ENCODE data around the gene MSMO1.
A peak's percentile ranks its signal among the peaks of the same experiment; 100 is the strongest.

The MSMO1 gene

DNA sequence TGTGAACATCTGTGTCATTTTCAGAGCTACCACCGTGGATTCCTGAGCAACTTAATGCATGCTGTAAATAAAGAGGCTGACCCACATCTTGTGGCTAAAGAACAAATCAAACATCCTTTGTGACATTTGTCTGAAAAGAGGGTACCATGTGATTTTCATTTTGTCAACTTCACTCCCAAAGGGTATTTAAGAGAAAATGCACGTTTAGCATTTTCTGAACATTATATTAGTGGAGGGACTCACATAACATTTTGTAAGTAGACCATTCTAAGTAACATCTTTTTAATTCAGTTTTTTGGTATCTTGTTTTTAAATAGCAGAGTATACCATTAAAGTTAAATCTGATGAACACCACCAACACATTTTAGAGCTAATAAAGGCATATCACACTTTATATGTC is 34.3 kb downstream of the MSMO1 start:
- DNase-seq = no peak

DNA sequence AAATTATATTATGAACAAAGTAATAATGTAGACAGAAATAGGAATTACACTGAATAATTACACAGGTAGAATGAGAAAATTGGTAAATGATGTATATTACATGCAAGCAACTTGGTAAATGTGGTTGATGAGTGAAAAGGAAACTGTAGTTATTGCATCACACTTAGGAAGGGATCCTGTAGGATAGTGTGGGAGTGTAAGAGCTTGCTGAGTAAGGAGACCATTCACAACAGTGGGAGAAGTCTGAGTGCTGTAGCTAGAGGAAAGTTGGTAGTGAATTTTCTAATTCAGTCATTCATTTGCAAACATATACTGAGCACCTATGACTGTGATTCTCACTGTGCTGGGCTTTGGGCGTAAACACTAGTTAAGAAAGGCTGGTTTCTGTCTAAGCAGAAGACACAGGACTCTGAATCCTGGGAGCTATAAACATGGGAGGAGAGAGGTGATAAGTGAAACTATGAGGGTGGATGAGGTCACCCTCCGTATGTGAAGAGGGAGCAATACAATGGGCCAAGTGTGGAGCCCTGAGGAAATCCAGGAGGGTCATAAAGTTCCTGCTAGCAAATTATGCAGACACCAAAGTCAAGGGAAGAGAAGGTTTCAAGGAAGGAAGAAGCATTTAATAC is 37.1 kb downstream of the MSMO1 start:
- DNase-seq = peak; percentile 45

DNA sequence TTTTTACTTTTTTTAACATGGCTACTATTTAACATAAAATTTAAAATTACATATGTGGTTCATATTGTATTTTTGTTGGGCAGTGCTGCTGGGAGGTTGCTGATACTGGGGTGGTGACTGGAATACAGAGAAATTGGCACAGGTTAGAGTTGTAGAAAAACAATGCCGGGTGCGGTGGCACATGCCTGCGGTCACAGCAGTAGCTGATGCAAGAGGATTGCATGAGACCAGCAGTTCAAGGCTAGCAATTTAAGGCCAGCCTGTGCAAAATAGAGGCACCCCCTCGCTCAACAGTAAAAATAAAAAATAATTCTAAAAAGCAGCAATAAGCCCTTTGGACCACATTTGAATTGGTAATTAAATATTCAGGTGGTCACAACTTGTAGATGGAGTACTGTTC is 39.6 kb downstream of the MSMO1 start:
- no peak for DNase-seq

DNA sequence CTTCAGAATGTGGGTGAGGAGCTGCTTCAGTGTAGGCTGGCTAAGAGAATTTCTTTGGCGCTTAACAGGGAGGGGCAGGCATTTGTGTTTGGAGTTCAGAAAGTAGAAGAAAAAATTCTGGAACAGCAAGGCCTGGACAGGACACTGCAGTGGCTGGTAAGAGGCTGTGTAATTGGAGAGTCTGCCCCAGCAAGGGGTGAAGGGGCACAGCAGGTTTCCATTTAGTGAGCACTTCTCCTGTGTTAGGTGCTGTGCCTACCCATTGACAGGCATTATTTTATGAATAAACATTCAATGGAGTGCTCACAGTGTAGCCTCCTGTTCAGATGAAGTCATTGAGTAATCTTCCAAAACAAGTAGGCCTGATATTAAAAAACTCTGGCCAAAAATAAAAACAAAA is 40.6 kb downstream of the MSMO1 start:
- no peak for DNase-seq

DNA sequence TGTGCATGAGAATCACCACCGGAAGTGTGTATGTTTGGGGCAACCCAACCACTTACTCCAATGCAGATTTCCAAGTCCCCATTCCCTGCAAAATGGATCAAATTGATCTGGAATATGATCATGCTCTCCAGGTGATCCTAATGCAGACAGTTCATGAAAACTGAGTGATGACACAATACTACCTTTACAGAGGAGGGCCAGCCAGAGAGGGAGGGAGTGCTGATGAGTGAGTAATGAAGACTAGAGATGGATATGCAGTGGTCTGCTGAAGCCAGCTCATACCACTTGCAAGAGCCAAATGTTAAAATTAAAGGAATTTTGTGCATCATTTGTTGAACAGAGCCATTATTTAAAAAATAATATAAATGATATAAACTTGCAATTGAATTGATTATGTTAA is 41.1 kb downstream of the MSMO1 start:
- DNase-seq = no peak

DNA sequence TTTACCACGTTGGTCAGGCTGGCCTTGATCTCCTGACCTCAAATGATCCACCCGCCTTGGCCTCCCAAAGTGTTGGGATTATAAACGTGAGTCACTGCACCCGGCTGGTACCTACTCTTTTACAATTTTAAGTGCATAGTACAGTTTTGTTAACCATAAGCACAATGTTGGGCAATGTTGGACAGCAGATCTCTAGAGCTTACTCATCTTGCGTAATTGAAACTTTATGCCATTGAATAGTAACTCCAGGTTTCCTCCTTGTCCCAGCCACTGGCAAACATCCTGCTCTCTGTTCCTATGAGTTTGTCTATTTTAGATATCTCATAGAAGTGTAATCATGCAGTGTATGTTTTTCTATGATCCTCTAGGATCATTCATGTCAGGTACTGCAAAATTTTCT is 42.1 kb downstream of the MSMO1 start:
- no peak for DNase-seq

DNA sequence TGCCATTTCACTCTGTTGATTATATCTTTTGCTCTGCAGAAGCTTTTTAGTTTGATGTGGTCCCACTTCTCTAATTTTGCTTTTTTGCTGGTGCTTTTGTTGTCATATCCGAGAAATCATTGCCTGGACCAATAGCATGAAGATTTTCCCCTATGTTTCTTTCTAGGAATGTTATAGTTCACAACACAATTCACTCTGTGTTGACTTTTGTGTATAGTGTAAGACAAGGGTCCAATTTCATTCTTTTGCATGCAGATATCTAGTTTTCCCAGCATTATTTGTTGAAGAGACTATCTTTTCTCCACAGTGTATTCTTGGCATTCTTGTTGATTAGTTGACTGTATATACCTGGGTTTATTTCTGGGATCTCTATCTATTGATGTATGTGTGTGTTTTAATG is 43.1 kb downstream of the MSMO1 start:
- no peak for DNase-seq

DNA sequence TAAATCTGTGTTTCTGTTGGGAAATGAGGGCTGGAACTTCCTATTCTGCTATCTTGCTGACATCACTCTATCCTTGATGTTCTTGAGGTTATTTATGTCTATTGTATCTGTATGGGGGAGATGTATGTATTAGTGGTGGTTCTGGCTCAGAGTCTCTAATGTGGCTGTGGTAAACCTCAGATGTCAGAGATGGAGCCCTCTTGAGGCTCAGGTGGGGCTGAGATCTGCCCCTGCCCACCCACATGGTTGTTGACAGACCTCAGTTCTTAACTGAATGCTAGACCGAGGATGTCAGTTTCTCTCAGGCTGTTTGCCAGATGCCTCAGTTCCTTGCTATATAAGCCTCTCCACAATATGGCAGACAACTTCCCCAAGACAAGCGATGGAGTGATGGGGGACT is 48.0 kb downstream of the MSMO1 start:
- no peak for DNase-seq

DNA sequence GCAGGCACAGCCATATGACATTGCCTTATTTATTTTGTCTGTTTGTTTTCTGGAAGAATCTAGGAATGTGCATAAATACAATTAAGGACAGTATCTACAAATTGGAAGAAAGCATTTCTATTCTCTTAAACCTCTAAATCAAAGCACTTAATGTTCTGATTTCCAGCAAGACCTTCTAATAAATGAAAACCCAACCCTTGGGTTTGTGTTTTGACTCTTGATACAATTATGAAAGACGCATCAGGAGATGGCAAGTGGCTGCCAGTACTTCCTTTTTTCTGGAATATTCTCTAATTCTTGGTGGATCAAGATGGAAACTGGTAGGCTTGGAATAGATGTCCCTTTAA is 50.9 kb downstream of the MSMO1 start:
- no peak for DNase-seq

DNA sequence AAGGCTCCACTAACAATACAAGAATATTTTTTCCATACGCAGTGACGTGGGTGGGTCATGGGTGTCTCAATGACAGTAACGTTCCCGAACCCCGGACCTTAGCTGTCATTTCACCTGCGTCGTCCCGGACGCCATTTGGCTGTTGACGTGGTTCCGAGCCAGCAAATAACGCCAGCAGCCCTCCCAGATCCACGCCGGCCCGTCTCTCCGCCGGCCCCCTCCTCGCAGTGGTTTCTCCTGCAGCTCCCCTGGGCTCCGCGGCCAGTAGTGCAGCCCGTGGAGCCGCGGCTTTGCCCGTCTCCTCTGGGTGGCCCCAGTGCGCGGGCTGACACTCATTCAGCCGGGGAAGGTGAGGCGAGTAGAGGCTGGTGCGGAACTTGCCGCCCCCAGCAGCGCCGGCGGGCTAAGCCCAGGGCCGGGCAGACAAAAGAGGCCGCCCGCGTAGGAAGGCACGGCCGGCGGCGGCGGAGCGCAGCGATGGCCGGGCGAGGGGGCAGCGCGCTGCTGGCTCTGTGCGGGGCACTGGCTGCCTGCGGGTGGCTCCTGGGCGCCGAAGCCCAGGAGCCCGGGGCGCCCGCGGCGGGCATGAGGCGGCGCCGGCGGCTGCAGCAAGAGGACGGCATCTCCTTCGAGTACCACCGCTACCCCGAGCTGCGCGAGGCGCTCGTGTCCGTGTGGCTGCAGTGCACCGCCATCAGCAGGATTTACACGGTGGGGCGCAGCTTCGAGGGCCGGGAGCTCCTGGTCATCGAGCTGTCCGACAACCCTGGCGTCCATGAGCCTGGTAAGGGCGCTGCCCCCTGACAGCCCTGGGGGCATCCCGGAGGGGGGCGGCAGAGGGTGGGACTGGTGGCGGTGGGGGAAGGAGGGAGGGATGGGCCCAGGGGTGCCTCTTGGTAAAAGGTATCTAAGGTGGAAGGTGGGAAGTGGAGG is 51.5 kb downstream of the MSMO1 start, which contains the start of gene CPE:
CPE (plus strand) TSS at position 264 of the 933 bp plus-strand sequence; CDS start at position 478, 214 bp downstream.
- DNase-seq = peak; percentile 93

DNA sequence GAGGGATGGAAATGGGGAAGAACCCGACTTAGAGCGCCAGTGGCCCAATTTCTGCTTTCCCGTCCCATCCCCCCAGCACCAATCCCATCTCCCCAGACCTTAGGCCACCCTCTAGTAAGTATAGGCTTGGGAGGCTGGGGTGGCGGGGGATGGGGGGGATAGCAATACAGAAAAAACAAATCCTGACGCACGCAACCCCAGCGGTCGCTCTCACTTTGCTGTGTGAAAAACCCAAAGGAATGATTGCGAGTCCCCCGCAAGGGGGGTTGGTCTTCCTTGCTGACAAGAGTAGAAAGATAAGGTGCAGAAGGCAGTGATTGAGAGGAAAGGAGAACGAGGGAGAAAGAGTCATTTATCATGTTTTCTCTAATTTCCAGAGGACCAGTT is 52.2 kb downstream of the MSMO1 start:
- peak; percentile 60 for DNase-seq

DNA sequence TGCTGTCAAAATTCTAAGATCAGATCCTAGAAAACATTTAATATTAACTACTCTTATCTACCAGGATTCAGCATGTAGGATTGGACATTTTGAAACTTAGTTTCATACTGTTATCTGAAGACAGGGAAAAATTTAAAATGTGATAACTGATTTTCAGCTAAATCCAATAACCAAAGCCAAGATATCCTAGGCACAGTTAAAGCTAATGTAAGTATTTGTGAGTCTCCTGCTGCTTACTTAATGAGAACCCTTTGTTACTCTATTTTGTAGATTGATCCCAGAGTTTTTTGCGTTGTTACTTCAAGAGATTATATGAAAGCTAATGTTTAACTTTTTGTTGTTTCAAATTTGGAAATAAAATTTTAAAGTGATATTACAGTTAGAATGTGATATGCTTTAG is 53.3 kb downstream of the MSMO1 start:
- DNase-seq = no peak

DNA sequence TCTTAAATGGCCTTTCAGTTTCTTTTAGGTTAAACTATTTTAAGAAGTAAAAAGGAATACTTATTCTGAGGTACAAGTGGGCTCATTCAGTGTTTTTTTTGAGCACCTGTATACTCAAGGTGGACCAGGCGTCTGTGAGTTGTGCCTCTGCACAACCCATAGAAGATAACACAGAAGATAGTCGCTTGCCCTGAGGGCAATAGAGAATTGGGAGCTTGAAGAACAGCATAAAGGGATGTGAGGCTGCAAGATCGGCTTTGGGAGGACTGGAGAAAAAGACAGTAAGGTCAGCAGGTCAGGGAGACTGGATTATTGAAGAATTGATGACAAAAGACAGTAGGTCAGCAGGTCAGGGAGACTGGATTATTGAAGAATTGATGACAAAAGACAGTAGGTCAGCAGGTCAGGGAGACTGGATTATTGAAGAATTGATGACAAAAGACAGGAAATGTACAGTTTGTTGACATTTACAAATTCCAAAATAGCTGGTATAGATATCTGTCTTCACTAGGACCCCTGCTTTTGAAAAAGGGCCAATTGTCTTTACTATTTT is 54.4 kb downstream of the MSMO1 start:
- peak; percentile 13 for DNase-seq

DNA sequence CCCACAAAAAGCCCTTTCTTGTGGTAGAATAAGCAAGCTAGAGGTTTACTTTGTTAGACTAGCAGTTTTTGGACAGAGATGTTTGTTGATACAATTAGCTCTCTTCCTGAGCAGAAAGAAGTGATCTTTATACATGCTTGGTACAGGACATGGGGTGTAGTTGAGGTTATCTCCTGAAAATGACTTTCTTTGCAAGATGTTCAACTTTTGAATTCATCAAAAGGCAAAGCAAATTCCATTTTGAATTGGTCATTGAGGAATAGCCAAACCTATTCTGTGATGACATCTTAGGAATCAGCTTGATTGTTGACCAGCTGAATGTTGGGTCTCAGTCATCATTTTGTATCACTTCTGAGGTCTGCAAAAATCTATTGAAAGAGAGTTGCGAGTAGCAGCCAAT is 55.2 kb downstream of the MSMO1 start:
- DNase-seq = no peak

DNA sequence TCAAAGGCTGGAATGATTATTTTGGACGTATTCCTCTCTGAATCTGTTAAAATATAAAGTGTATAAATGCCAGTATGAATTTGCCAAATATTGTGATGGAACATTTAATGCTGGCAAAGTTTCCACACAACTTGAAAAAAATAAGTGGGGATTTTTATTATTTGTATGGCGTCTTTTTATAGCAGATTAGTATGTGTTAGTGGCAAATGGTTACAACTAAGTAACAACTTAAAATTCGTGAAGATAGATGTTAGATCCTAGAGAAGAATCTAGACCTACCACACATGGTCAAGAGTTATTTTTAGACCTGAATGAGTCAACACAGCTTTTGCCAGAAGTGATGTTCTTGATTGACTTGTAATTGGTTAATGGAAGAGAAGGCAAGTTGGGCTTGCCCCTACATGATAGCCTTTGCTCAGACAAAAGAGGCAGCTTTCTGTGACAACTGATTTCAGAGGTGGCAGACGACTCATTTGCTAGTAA is 56.2 kb downstream of the MSMO1 start:
- DNase-seq = no peak

DNA sequence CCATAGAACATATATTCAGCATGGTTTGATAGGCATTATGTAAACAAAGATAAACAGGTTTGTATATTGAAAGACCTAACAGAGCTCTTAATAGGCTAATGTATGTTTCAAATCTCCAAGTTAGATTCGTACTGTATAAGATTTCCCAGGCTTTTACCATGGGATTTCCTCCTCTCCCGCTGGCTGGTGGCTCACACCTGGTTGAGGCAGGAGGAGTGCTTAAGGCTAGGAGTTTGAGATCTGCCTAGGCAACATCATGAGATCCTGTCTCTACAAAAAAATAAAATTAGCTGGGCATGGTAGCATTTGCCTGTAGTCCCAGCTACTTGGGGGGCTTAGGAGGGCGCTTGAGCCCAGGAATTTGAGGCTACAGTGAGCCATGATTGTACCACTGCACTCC is 56.7 kb downstream of the MSMO1 start:
- no peak for DNase-seq

DNA sequence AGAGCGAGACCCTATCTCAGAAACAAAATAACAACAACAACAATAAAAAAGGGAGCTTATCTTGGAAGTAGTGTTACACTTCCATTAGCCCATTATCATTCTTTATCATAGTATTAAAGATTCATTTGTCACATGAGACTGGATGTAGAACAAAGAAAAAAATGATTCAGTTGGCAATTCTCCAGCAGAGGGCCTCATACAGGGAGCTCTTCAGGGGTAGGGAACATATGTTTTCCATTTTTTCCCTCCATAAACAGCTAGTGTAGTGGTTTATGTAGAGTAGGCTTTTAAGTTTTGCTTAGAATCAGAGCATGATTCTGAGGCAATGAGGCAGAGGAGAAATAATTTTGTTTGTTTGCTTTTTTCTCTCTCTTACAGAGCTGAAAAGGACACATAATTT is 57.1 kb downstream of the MSMO1 start:
- peak; percentile 45 for DNase-seq

DNA sequence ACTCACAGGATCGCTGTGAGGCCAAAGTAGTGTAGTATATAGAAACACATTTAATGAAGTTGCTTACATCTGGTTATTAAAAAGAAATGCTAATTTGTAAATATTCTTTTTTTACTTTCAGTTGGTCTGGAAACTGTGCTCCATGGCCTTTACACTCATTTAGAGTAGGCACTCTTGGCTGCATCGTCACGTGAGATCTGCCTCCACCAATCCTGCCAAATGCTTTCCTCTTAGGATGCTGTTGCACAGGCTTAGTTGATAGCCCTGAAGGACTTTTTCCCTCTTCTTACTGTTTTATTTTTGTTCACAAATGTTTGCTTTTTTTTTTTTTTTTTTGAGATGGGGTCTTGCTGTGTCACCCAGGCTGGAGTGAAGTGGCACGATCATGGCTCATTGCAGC is 57.7 kb downstream of the MSMO1 start:
- no peak for DNase-seq

DNA sequence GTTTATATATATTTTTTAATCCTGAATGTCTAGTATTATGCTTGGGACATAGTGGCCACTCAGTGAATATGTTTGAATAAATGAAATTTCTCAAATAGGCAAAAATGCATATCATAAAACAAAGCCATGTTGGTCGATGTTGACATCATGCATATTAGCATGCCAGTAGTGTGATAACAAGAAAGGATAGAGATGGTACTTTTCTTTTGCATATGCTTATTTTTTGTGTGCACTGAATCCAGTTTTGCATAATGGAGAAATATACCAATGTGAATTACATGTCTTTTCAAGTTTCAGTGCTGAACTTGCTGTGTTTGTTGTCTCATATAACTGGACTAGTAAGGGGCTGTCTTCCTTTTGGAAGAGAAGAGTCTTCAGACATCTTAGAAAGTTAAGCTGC is 58.9 kb downstream of the MSMO1 start:
- DNase-seq = no peak

DNA sequence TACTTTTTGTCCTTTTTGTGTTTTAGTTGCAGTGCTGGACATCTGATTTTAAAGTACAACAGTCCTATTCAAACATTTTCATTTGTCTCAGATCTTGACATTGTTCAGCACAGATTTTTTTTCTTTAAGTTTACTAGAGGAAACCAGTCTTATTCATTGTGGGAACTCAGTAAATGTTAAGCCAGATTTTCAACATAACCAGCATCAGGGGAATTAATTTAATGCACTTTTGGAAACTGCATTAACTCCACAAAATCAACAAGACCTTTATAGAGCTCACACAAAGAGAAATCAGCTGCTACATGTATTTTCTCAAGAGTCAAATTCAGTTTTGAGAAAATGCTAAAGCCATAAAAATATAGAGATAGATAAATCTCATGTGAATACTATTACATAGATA is 61.3 kb downstream of the MSMO1 start:
- DNase-seq = no peak
